HepG2 (cell line): ENCODE data around the gene HOXB6. TPM values are rescaled to one million over a fixed set of nuclear protein-coding genes. Genes with fewer than 3 reads are reported as not detected.

Source experiments
- ATAC-seq: fragments of 200-7000 bp; cut with Tn5 transposase; 3 replicates; pipeline ENCODE4 v1.9.1; 2020; ENCODE audit warnings: mild to moderate bottlenecking, moderate library complexity
- BruUV-seq: library from RNA; stranded (reverse); fragments of 400-500 nt; replicated peaks from 2 replicates; lab custom pipeline; 2021; lab: Mats Ljungman, UMichigan
- CTCF ChIA-PET: fragments of 300-600 bp; formaldehyde crosslinking; extraction: SDS; loops from one replicate; lab custom pipeline; 2021; ENCODE audit warnings: low total read pairs, inconsistent platforms, low intra/inter-chr PET ratio; lab: Yijun Ruan, JAX
- POLR2A ChIA-PET: fragments of 350-600 bp; sonication (Branson Sonifier 250); formaldehyde crosslinking; loops from one replicate; lab custom pipeline; 2020; ENCODE audit warnings: antibody characterized with exemption, inconsistent platforms; lab: Yijun Ruan, JAX
- DNase-seq: peaks from one replicate; pipeline ENCODE4 v3.0.0-alpha.2; 2015; ENCODE audit warnings: low spot score
- FAIRE-seq: peaks from 3 replicates; lab custom pipeline; 2011; peaks lifted over from hg19 to GRCh38; lab: Jason Lieb, UNC
- H2AFZ ChIP-seq: one replicate; pipeline ENCODE4 v1.6.1; 2011; ENCODE audit warnings: low read length, inconsistent platforms
- H3K27ac ChIP-seq: fragments of 300-600 bp; 3 replicates; pipeline ENCODE4 v1.8.0; 2011; ENCODE audit warnings: mixed run types, mild to moderate bottlenecking, mixed read lengths, low read length, inconsistent platforms; ENCODE audit not compliant: insufficient read depth; ENCODE audit errors: extremely low read length
- H3K27me3 ChIP-seq, 2 experiments: fragments of 200-600 bp in 1 of 2; 2 replicates in 1 of 2; 3 replicates in 1 of 2; pipeline versions ENCODE4 v1.6.0 to v1.8.0; 2011; ENCODE audit warnings: low read length in 2 of 2, mild to moderate bottlenecking in 2 of 2, moderate library complexity in 2 of 2, inconsistent platforms in 1 of 2; ENCODE audit not compliant: insufficient read depth in 2 of 2, control insufficient read depth in 1 of 2
- H3K36me3 ChIP-seq, 2 experiments: fragments of 200-600 bp in 1 of 2; replicated peaks in 1 of 2; 2 replicates in 1 of 2; 3 replicates in 1 of 2; pipeline versions ENCODE4 v1.5.1 to v1.8.0; 2011; ENCODE audit warnings: low read length in 2 of 2, inconsistent platforms in 1 of 2; ENCODE audit not compliant: insufficient read depth in 2 of 2, control insufficient read depth in 1 of 2
- H3K4me1 ChIP-seq: 2 replicates; pipeline ENCODE4 v1.5.1; 2012; ENCODE audit warnings: low read length, inconsistent platforms; ENCODE audit not compliant: insufficient read depth
- H3K4me2 ChIP-seq: 2 replicates; pipeline ENCODE4 v1.6.0; 2011; ENCODE audit warnings: low read depth, low read length, inconsistent platforms
- H3K4me3 ChIP-seq, 3 experiments: fragments of 200-600 bp in 1 of 3; sonication (generic), shearing (Covaris generic) in 1 of 3; replicated peaks in 1 of 3; 2 replicates each; pipeline ENCODE4 v1.5.1; 2011 to 2016; ENCODE audit warnings: low read length in 3 of 3, inconsistent platforms in 2 of 3, low read depth in 2 of 3, mild to moderate bottlenecking in 2 of 3, control low read depth in 1 of 3, mixed read lengths in 1 of 3; ENCODE audit not compliant: insufficient read depth in 1 of 3
- H3K79me2 ChIP-seq: one replicate; pipeline ENCODE4 v1.6.1; 2011; ENCODE audit warnings: low read length, inconsistent platforms; ENCODE audit not compliant: insufficient read depth
- H3K9ac ChIP-seq: 2 replicates; pipeline ENCODE4 v1.6.0; 2011; ENCODE audit warnings: mild to moderate bottlenecking, low read depth, low read length, inconsistent platforms; ENCODE audit not compliant: insufficient read depth
- H3K9me3 ChIP-seq: 2 replicates; pipeline ENCODE4 v1.5.1; 2012; ENCODE audit warnings: mild to moderate bottlenecking, low read length
- H4K20me1 ChIP-seq: 2 replicates; pipeline ENCODE4 v1.6.0; 2011; ENCODE audit warnings: inconsistent platforms, mild to moderate bottlenecking, low read length, moderate library complexity; ENCODE audit not compliant: insufficient read depth
- EHMT2 ChIP-seq: fragments of 200-600 bp; sonication (generic); IDR thresholded peaks from 2 replicates; pipeline ENCODE4 v1.7.0; 2017; ENCODE audit warnings: antibody characterized with exemption, low read depth, low read length, borderline replicate concordance
- MYNN ChIP-seq: sonication (generic); formaldehyde crosslinking; IDR thresholded peaks from 2 replicates; pipeline ENCODE4 v1.4.0; 2020; ENCODE audit warnings: mild to moderate bottlenecking, low read depth, missing genetic modification reagents
- SP1 ChIP-seq, 2 experiments: fragments of 450-650 bp in 1 of 2; sonication (generic) in 1 of 2; formaldehyde crosslinking in 1 of 2; IDR thresholded peaks; 2 replicates each; pipeline versions ENCODE4 v1.4.0 to v1.6.1; 2016 to 2020; ENCODE audit warnings: missing genetic modification reagents in 1 of 2
- ZNF263 ChIP-seq: sonication (generic); formaldehyde crosslinking; IDR thresholded peaks from 2 replicates; pipeline ENCODE4 v1.4.0; 2020; ENCODE audit warnings: missing genetic modification reagents
- ZNF3 ChIP-seq: IDR thresholded peaks from 2 replicates; pipeline ENCODE4 v1.7.0; 2017; ENCODE audit warnings: inconsistent platforms
- ZNF790 ChIP-seq: sonication (generic); formaldehyde crosslinking; IDR thresholded peaks from 2 replicates; pipeline ENCODE4 v1.8.0; 2022; ENCODE audit warnings: missing genetic modification reagents, mild to moderate bottlenecking, borderline replicate concordance
- WGBS: methylation state at CpG from one replicate; pipeline ENCODE4 v1.1.6; 2017; ENCODE audit warnings: low lambda C conversion rate; 5-methylcytosine and 5-hydroxymethylcytosine counted together
- in situ Hi-C: cut with HindIII; loops from 2 replicates; pipeline ENCODE4 v1.10.0; 2017; ENCODE audit warnings: low pct_unique_long_range_greater_than_20kb; ENCODE audit not compliant: extremely low pct_ligation_motif_present
- intact Hi-C: fragments of 100-400 bp; cut with micrococcal nuclease; formaldehyde crosslinking; loops from one replicate; pipeline ENCODE4 v1.10.0; 2022; ENCODE audit not compliant: unreplicated experiment
- polyA plus RNA-seq, 8 experiments: library from polyadenylated mRNA; depleted of rRNA in 3 of 8; stranded (reverse) in 7 of 8; unstranded in 1 of 8; fragments of >200 nt; fragmentation: Illumina TruSeq in 4 of 8; extraction: Trizol in 4 of 8; gene quantifications; 2 replicates each; pipeline versions ENCODE4 v1.2.1 to v1.2.3, GENCODE V29; 2011 to 2016; ENCODE audit warnings: low read depth in 4 of 8, missing spikeins in 1 of 8, mixed read lengths in 1 of 8; ENCODE audit not compliant: insufficient read depth in 1 of 8
- total RNA-seq, 5 experiments: library from RNA; depleted of rRNA; stranded (reverse); fragments of >200 nt; fragmentation: Illumina TruSeq; extraction: Trizol; gene quantifications; 2 replicates each; pipeline ENCODE4 v1.2.3, GENCODE V29; 2016; ENCODE audit warnings: low read depth in 1 of 5
- TF ChIP-seq, protein P1 (sequence below): sonication (generic); formaldehyde crosslinking; IDR thresholded peaks from 2 replicates; pipeline ENCODE4 v1.4.0; 2020; ENCODE audit warnings: mild to moderate bottlenecking, missing genetic modification reagents
- TF ChIP-seq, protein P2 (sequence below): sonication (generic); formaldehyde crosslinking; IDR thresholded peaks from 2 replicates; pipeline ENCODE4 v1.5.0; 2020; ENCODE audit warnings: mild to moderate bottlenecking, low read depth, missing genetic modification reagents, borderline replicate concordance
- TF ChIP-seq, protein P3 (sequence below): sonication (generic); formaldehyde crosslinking; IDR thresholded peaks from 2 replicates; pipeline ENCODE4 v1.8.1; 2023; ENCODE audit warnings: mild to moderate bottlenecking, missing genetic modification reagents

The HOXB6 gene
- total and polyA plus RNA-seq, 2 of the 13 experiments (the other 11 are each of a cell fraction or from before 2014, with no cell fraction given), result not detected

DNA sequence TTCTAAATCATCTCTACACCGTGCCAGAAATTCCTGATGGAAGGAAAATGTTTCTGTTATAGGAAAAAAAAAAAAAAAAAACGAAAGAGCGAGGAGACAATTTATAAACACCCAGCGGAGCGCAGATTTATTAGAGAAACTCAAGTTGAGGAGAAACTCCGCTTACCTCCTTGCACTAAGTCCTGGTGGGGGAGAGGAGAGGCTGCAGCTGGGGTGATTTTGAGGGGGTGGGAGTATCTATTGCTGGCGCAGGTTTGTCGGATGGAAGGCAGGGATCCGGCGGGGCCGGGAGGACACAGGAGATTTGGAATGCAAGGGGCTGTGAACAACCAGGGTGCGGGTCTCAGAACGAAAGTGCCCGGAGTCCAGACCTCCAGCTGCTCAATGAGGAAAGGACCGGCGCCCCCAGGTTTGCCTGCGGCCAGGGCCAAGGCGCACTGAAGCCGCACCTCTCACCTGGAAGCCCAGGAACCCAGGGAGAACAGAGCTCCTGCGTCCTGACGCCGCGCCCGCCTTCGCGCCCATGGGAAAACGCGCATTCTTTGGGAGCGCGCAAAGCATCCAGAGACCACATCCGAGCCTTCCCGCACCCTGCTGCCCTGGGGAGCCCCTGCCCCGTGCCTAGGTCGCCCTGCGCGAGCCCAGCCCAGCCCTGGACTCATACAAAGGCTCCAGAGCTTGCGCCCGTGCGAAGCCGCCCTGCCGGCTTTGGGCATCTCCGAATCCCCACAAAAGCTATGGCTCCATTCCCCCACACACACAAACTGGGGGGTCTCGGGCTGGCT lies 12.9 kb upstream of the HOXB6 start:
- BruUV-seq, result no TSS peak
- FAIRE-seq (no peak), DNase-seq (no peak), ATAC-seq (no peak)
- WGBS, result 46% methylated on average over 36 of the region's 43 CpGs
- H3K36me3 ChIP-seq, result no peaks in the 10 kb centered on the region
- TF ChIP-seq ZNF790 (CRISPR knock-in tag) (no peak), EHMT2 (no peak), SP1 (IDR thresholded peaks at IDR 0.05) (no peak), SP1 (CRISPR knock-in tag; IDR thresholded peaks at IDR 0.05) (no peak), ZNF3 (CRISPR knock-in tag) (no peak), MYNN (no peak), ZNF263 (CRISPR knock-in tag) (no peak)
- TF ChIP-seq, protein P1, sequence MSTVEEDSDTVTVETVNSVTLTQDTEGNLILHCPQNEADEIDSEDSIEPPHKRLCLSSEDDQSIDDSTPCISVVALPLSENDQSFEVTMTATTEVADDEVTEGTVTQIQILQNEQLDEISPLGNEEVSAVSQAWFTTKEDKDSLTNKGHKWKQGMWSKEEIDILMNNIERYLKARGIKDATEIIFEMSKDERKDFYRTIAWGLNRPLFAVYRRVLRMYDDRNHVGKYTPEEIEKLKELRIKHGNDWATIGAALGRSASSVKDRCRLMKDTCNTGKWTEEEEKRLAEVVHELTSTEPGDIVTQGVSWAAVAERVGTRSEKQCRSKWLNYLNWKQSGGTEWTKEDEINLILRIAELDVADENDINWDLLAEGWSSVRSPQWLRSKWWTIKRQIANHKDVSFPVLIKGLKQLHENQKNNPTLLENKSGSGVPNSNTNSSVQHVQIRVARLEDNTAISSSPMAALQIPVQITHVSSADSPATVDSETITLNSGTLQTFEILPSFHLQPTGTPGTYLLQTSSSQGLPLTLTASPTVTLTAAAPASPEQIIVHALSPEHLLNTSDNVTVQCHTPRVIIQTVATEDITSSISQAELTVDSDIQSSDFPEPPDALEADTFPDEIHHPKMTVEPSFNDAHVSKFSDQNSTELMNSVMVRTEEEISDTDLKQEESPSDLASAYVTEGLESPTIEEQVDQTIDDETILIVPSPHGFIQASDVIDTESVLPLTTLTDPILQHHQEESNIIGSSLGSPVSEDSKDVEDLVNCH (CRISPR knock-in tag), result no peak
- TF ChIP-seq, protein P2, sequence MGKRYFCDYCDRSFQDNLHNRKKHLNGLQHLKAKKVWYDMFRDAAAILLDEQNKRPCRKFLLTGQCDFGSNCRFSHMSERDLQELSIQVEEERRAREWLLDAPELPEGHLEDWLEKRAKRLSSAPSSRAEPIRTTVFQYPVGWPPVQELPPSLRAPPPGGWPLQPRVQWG (CRISPR knock-in tag), result no peak
- TF ChIP-seq, protein P3, sequence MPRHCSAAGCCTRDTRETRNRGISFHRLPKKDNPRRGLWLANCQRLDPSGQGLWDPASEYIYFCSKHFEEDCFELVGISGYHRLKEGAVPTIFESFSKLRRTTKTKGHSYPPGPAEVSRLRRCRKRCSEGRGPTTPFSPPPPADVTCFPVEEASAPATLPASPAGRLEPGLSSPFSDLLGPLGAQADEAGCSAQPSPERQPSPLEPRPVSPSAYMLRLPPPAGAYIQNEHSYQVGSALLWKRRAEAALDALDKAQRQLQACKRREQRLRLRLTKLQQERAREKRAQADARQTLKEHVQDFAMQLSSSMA (CRISPR knock-in tag), result no peak
- H3K4me3 ChIP-seq, result no peak overlapping the region
- POLR2A ChIA-PET, result no interaction called here
- H3K9ac ChIP-seq, result no peak overlapping the region
- in situ Hi-C loops (no loop called here), intact Hi-C loops (loop anchor here (1.0 to 5.0 kb wide), 4 partner anchors 281 to 590 kb away; no protein-coding TSS in a partner anchor)
- no peaks in the 10 kb centered on the region for H3K9me3 ChIP-seq
- H3K27me3 ChIP-seq, result peaks cover 49 to 97% of the 10 kb centered on the region in 2 experiments
- H2AFZ ChIP-seq, result no peak overlapping the region
- H4K20me1 ChIP-seq, result peaks cover 8% of the 10 kb centered on the region; the same call in 1 of the 2 replicates
- CTCF ChIA-PET, result interaction anchor here (1.2 to 2.0 kb wide), 8 partner anchors 243 to 592 kb away, joined by 3 to 24 read pairs (median 5); no protein-coding TSS in a partner anchor
- H3K79me2 ChIP-seq, result no peaks in the 10 kb centered on the region
- H3K27ac ChIP-seq, result no peak overlapping the region
- H3K4me1 ChIP-seq, result peaks cover 6% of the 10 kb centered on the region
- no peak overlapping the region for H3K4me2 ChIP-seq
